GM12872 (cell line): ENCODE data around the gene TRIM49.
"Not testable (repeated sequence)": the region's sequence is repeated elsewhere in the genome, so short reads cannot be mapped to it uniquely, and the experiment has no call there.

ENCODE experiments used
- TF ChIP-seq, protein P1 (sequence below): IDR thresholded peaks from 3 replicates; pipeline ENCODE4 v1.5.1; 2011; ENCODE audit warnings: low read depth, mild to moderate bottlenecking, low read length, moderate library complexity; ENCODE audit not compliant: insufficient read depth

TRIM49 gene, protein sequence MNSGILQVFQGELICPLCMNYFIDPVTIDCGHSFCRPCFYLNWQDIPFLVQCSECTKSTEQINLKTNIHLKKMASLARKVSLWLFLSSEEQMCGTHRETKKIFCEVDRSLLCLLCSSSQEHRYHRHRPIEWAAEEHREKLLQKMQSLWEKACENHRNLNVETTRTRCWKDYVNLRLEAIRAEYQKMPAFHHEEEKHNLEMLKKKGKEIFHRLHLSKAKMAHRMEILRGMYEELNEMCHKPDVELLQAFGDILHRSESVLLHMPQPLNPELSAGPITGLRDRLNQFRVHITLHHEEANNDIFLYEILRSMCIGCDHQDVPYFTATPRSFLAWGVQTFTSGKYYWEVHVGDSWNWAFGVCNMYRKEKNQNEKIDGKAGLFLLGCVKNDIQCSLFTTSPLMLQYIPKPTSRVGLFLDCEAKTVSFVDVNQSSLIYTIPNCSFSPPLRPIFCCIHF

DNA sequence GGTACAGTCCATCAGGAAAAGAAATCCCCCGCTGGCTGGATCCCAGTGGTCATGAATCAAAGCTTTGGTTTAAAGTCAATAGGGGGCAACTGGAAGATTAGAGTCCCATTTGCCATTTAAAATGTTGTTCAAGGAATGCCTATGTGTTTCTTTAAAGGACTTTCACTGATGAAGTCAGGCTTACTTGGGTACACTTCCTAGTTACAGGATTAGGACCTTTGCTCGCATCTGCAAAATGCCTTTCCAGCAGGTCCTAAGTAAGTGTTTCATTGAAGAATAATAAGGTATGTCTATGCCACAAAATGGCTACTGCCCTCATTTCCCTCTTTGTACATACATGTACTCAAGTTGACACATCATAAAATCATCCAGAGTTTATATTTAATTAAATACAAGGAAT lies at the start of gene TRIM49:
Gene TRIM49 (minus strand): TSS at position 101 of the 400 bp plus-strand sequence. CDS start 4,106 bp downstream, outside the sequence.
- TF ChIP-seq, protein P1, sequence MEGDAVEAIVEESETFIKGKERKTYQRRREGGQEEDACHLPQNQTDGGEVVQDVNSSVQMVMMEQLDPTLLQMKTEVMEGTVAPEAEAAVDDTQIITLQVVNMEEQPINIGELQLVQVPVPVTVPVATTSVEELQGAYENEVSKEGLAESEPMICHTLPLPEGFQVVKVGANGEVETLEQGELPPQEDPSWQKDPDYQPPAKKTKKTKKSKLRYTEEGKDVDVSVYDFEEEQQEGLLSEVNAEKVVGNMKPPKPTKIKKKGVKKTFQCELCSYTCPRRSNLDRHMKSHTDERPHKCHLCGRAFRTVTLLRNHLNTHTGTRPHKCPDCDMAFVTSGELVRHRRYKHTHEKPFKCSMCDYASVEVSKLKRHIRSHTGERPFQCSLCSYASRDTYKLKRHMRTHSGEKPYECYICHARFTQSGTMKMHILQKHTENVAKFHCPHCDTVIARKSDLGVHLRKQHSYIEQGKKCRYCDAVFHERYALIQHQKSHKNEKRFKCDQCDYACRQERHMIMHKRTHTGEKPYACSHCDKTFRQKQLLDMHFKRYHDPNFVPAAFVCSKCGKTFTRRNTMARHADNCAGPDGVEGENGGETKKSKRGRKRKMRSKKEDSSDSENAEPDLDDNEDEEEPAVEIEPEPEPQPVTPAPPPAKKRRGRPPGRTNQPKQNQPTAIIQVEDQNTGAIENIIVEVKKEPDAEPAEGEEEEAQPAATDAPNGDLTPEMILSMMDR, result not testable (repeated sequence)
